NCI-H1105 (cell line): Measurements from ENCODE around the gene MEGF9.
"Not testable (repeated sequence)": the region's sequence is repeated elsewhere in the genome, so short reads cannot be mapped to it uniquely, and the experiment has no call there.

Experiments
- DNase-seq: peaks from one replicate; lab custom pipeline; 2025; lab: John Stamatoyannopoulos, UW

Gene MEGF9

GRCh38 chr9:120571443-120572257 lies 142.6 kb downstream of the MEGF9 start:
- DNase-seq = no peak

GRCh38 chr9:120570296-120570695 lies 144.0 kb downstream of the MEGF9 start:
- DNase-seq = no peak

GRCh38 chr9:120569556-120569955 lies 144.7 kb downstream of the MEGF9 start:
- no peak for DNase-seq

GRCh38 chr9:120568816-120569215 lies 145.5 kb downstream of the MEGF9 start:
- no peak for DNase-seq

DNA sequence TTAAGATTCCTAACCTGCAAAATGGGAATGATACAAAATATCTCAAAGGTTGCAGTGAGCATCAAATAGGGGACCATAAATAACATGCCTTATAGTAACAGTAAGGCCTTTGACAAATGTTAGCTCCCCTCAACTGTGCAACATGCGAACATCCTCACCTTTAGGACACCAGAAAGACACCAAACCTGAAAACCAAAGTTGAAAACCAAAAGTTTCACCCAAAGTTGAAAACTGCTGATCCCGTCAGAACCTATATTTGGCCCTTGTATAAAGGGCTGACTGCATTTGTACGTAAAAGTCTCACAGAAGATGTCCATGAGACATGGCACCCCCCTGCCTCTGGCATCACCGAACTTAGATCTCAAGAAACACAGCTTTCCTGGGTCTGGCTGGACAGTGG lies 146.4 kb downstream of the MEGF9 start:
- DNase-seq = no peak

DNA sequence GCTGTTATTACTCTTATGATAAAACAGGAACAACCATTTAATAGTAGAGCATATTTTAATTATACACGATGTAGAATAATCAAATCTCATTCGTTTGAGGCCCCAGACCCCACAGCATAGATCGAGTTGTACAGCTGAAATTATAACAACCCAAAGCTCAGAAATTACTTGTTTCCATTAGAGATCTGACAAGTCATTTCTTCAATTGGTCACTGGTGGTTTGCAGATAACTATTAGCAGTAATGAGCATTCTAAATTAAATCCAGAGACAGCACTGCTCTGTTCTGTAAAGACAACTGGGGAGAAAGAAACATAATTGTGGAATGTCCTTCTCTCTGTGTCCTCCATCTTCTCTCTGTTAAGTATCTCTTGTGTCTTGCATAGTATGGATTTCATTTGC lies 147.2 kb downstream of the MEGF9 start:
- no peak for DNase-seq

DNA sequence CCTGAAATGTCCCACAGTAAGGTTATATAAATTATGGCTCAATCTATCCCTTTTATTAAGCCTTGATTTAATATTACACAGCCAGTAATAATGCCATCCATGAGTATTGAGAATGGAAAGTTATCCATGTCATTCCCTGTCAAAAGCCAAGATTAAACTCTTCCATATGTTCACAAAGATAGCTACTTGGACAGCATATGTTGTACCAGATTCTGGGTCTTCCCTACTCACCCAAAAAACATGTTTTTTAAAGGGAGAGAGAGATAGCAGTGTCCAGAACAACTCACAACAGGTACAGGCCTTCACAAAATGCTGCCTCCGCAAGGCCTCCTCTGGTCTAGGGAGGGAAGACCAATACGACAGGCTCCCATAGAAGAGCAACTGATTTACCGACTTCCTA lies 149.7 kb downstream of the MEGF9 start:
- no peak for DNase-seq

DNA sequence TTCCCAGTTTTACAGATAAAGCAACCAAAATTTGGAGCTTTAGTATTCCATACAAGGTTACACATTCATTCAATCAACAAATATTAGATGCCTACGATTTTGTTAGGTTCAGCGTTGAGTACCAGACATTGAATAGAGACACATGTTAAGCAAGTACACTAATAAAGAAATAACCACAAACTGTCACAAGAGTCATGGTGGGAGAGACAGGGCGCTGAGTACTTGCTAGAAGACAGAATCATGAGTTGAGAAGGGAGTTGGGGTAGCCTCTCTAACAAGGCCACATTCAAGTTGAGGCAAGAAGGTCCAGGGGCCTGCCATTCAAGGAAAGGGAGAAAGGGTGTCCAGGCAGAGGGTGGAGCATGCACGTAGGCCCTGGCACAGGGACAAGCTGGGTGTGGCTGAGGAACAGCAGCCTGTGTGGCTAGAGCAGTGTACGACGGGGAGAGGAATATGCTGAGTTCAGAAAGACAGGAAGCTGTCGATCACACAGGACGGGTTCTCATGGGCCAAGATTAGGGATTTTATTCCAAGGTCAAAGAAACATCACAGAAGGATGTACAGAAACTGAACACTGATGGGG lies 151.3 kb downstream of the MEGF9 start:
- no peak for DNase-seq

DNA sequence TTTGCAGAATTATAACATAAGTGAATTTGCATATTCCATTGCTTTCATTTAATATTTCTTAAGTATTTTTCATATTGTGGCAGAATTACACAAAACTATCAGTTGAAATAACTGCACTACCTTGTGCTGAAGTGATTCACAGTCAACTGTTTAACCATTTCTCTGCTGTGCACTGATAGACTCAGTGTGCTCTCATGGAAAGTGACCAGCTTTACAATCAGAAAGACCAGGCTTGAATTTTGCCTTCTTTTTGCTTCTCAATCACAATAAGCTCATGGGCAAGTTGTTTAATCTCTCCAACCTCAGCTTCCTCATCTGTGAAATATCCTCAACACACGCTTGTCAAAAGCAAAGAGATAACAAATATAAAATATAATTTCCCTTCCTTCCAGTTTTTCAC lies 152.6 kb downstream of the MEGF9 start:
- no peak for DNase-seq

DNA sequence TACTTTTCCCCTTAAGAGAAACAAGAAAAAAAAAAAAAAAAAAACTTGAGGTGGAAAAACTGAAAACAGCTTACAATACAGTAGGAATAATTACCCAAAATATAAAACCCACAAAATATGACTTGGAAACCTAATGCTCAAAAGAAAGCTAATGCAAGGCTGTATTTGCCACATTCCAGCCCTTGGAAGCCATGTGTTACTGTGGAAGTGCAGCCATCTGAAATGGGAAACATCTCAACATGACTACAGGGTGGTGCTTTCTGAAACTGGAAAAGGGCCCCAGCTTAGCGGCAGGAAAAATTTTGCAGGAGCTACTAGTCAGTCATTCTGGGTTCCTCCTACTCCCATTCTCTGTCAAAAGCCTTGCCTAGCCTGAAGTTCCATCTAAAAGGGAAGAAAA lies 154.7 kb downstream of the MEGF9 start:
- no peak for DNase-seq

DNA sequence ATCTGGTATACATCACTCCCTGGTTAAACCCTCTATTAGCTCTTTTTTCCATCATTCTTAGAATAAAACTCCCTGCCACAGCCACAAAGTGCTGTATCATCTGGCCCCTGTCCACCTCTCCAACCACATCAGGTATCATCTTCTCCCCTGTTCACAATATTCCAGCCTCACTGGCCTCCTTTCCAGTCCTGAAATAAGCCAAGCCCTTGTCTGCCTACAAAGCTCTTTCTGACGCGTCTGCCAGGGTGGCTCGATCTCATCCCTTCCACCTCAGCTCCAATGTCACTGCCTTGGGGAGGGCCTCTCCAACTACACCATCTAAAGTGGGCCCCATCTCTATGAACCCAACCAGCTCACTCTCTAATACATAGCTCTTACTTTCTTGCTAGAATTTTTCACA lies 155.8 kb downstream of the MEGF9 start:
- no peak for DNase-seq

- DNase-seq = no peak
These were observed 157.1 kb downstream of the MEGF9 start for GRCh38 chr9:120557205-120557604.

DNA sequence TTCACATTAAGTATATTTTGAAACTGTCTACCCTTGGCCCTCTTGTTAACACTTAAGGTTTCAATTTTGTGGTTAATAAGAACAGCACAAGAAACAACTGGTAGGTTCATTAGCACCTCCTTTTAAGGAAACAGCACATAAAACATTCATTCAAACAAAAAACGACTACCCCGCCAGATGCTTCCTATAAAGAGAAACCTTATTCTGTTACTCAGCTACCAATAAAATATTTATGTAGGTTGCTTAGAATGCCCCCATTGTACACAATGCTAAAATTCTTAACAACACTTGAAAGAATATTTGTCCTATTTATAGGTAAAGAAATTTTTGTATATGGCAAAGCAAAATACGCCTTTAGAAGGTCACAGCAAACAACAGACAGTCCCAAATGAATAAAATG lies 157.5 kb downstream of the MEGF9 start:
- DNase-seq = no peak

DNA sequence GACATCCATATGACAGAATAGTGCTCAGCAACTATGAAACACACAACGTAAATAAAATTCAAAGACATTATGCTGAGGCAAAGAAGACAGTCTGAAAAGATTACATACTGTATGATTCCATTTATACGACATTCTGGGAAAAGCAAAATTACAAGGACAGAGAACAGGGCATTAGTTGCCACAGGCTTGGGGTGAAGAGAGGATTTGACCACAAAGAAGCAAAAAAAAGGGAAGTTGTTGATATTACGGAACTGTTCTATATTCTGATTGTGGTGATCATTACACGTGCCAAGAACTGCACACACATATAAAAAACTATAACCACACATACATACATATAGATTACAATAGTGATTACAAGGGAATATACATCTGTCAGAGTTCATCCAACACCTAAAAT lies 158.4 kb downstream of the MEGF9 start:
- no peak for DNase-seq

DNA sequence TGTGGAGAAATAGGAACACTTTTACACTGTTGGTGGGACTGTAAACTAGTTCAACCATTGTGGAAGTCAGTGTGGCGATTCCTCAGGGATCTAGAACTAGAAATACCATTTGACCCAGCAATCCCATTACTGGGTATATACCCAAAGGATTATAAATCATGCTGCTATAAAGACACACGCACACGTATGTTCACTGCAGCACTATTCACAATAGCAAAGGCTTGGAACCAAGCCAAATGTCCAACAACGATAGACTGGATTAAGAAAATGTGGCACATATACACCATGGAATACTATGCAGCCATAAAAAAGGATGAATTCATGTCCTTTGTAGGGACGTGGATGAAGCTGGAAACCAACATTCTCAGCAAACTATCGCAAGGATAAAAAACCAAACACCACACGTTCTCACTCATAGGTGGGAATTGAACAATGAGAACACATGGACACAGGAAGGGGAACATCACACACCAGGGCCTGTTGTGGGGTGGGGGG lies 162.0 kb downstream of the MEGF9 start:
- not testable (repeated sequence) for DNase-seq
